MM.1S (cell line): ENCODE results near the gene DNAJB6.

Source experiments
- DNase-seq: peaks from one replicate; pipeline ENCODE4 v3.0.0-alpha.2; 2015
- H2AFZ ChIP-seq: fragments of 300-600 bp; sonication (generic); 2 replicates; pipeline ENCODE4 v1.6.0; 2016; ENCODE audit warnings: antibody characterized with exemption, low read length
- H3F3A ChIP-seq: fragments of 300-600 bp; sonication (generic); 2 replicates; pipeline ENCODE4 v1.6.1; 2016; ENCODE audit warnings: mild to moderate bottlenecking, antibody characterized with exemption, low read length, moderate library complexity, mixed read lengths; ENCODE audit not compliant: insufficient read depth
- H3K27ac ChIP-seq: fragments of 300-600 bp; sonication (generic); 2 replicates; pipeline ENCODE4 v1.5.1; 2016; ENCODE audit warnings: mild to moderate bottlenecking, low read length
- H3K27me3 ChIP-seq: fragments of 300-600 bp; sonication (generic); replicated peaks from 2 replicates; pipeline ENCODE4 v1.6.0; 2016; ENCODE audit warnings: low read length; ENCODE audit not compliant: insufficient read depth
- H3K36me3 ChIP-seq: fragments of 300-600 bp; sonication (generic); replicated peaks from 2 replicates; pipeline ENCODE4 v1.6.1; 2016; ENCODE audit warnings: mild to moderate bottlenecking, low read length, mixed read lengths; ENCODE audit not compliant: insufficient read depth
- H3K4me1 ChIP-seq: fragments of 300-600 bp; sonication (generic); 2 replicates; pipeline ENCODE4 v1.6.1; 2016; ENCODE audit warnings: low read length, mixed read lengths
- H3K4me2 ChIP-seq: fragments of 300-600 bp; sonication (generic); 2 replicates; pipeline ENCODE4 v1.6.0; 2016; ENCODE audit warnings: low read depth, low read length
- H3K4me3 ChIP-seq: fragments of 300-600 bp; sonication (generic); 2 replicates; pipeline ENCODE4 v1.5.1; 2016; ENCODE audit warnings: low read length, mixed read lengths
- H3K79me2 ChIP-seq: fragments of 300-600 bp; sonication (generic); 2 replicates; pipeline ENCODE4 v1.6.1; 2016; ENCODE audit warnings: mixed run types, low read length, mixed read lengths
- H3K9ac ChIP-seq: fragments of 300-600 bp; sonication (generic); 2 replicates; pipeline ENCODE4 v1.6.1; 2016; ENCODE audit warnings: low read length, mixed read lengths
- H3K9me2 ChIP-seq: fragments of 300-600 bp; sonication (generic); replicated peaks from 2 replicates; pipeline ENCODE4 v1.6.1; 2016; ENCODE audit warnings: mild to moderate bottlenecking, low read length, mixed read lengths; ENCODE audit not compliant: insufficient read depth
- H3K9me3 ChIP-seq: fragments of 300-600 bp; sonication (generic); replicated peaks from 2 replicates; pipeline ENCODE4 v1.6.1; 2016; ENCODE audit warnings: mild to moderate bottlenecking, low read length, mixed read lengths; ENCODE audit not compliant: insufficient read depth
- H4K20me1 ChIP-seq: fragments of 300-600 bp; sonication (generic); 2 replicates; pipeline ENCODE4 v1.6.1; 2016; ENCODE audit warnings: mild to moderate bottlenecking, low read length, moderate library complexity, mixed read lengths; ENCODE audit not compliant: insufficient read depth
- EZH2phosphoT487 ChIP-seq: fragments of 300-600 bp; sonication (generic); IDR thresholded peaks from 2 replicates; pipeline ENCODE4 v1.6.1; 2018; ENCODE audit warnings: antibody characterized with exemption, low read length
- TF ChIP-seq, protein P1 (sequence below): fragments of 300-600 bp; sonication (generic); IDR thresholded peaks from 2 replicates; pipeline ENCODE4 v1.5.1; 2016; ENCODE audit warnings: antibody characterized with exemption, low read length, mixed read lengths

DNAJB6 gene

DNA sequence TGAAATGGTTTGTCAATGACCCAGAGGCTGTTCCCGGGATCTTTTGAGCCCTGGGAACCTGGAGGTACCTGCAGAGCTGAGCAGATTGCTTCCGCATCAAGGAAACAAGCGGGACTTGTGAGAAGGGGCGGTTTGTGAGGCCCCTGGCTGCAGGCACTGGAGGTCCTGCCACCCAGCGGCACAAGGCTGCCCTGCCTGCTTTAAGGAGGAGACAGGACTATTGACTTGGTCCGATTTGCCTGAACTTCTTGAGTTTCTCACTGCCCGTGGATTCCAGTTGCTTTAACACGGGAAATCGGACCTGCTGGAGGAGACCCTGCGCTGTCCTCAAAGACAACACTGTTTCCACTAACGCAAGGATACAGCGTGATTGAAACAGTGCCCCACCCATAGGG is 130.1 kb downstream of the DNAJB6 start:
- no peak overlapping the region for H3K4me3 ChIP-seq
- H3K9ac ChIP-seq, result no peak overlapping the region

More for the DNA sequence above, 130.1 kb downstream of the DNAJB6 start:
- H3K4me1 ChIP-seq, result no peaks in the 10 kb centered on the region
- DNase-seq, result no peak
- H3K9me2 ChIP-seq, result no peaks in the 10 kb centered on the region
- no peak overlapping the region for H3K27ac ChIP-seq
- H3K79me2 ChIP-seq, result no peaks in the 10 kb centered on the region
- no peaks in the 10 kb centered on the region for H3K36me3 ChIP-seq
- H3K9me3 ChIP-seq, result no peaks in the 10 kb centered on the region
- no peaks in the 10 kb centered on the region for H3F3A ChIP-seq
- no peak overlapping the region for H2AFZ ChIP-seq
- H3K4me2 ChIP-seq, result no peak overlapping the region
- TF ChIP-seq, protein P1, sequence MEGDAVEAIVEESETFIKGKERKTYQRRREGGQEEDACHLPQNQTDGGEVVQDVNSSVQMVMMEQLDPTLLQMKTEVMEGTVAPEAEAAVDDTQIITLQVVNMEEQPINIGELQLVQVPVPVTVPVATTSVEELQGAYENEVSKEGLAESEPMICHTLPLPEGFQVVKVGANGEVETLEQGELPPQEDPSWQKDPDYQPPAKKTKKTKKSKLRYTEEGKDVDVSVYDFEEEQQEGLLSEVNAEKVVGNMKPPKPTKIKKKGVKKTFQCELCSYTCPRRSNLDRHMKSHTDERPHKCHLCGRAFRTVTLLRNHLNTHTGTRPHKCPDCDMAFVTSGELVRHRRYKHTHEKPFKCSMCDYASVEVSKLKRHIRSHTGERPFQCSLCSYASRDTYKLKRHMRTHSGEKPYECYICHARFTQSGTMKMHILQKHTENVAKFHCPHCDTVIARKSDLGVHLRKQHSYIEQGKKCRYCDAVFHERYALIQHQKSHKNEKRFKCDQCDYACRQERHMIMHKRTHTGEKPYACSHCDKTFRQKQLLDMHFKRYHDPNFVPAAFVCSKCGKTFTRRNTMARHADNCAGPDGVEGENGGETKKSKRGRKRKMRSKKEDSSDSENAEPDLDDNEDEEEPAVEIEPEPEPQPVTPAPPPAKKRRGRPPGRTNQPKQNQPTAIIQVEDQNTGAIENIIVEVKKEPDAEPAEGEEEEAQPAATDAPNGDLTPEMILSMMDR, result 0 out of 2 replicates have a peak, but pooled peaks have one; percentile 8
- no peak; the same call in 1 of the 2 replicates for TF ChIP-seq EZH2phosphoT487
- H4K20me1 ChIP-seq, result no peaks in the 10 kb centered on the region
- H3K27me3 ChIP-seq, result peaks cover 81% of the 10 kb centered on the region
